ENCODE data around the gene SLC22A23. TPM values are rescaled to one million over a fixed set of nuclear protein-coding genes. Genes with fewer than 3 reads are reported as not detected.

SLC22A23 gene, protein sequence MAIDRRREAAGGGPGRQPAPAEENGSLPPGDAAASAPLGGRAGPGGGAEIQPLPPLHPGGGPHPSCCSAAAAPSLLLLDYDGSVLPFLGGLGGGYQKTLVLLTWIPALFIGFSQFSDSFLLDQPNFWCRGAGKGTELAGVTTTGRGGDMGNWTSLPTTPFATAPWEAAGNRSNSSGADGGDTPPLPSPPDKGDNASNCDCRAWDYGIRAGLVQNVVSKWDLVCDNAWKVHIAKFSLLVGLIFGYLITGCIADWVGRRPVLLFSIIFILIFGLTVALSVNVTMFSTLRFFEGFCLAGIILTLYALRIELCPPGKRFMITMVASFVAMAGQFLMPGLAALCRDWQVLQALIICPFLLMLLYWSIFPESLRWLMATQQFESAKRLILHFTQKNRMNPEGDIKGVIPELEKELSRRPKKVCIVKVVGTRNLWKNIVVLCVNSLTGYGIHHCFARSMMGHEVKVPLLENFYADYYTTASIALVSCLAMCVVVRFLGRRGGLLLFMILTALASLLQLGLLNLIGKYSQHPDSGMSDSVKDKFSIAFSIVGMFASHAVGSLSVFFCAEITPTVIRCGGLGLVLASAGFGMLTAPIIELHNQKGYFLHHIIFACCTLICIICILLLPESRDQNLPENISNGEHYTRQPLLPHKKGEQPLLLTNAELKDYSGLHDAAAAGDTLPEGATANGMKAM
- total RNA-seq, result 17.1 and 19.4 TPM in 2 replicates
- long read RNA-seq, partial matches to known transcripts, result 0 of 8 reads
- long read RNA-seq, other reads (novel, unspliced or antisense), result 8 of 8 reads

DNA sequence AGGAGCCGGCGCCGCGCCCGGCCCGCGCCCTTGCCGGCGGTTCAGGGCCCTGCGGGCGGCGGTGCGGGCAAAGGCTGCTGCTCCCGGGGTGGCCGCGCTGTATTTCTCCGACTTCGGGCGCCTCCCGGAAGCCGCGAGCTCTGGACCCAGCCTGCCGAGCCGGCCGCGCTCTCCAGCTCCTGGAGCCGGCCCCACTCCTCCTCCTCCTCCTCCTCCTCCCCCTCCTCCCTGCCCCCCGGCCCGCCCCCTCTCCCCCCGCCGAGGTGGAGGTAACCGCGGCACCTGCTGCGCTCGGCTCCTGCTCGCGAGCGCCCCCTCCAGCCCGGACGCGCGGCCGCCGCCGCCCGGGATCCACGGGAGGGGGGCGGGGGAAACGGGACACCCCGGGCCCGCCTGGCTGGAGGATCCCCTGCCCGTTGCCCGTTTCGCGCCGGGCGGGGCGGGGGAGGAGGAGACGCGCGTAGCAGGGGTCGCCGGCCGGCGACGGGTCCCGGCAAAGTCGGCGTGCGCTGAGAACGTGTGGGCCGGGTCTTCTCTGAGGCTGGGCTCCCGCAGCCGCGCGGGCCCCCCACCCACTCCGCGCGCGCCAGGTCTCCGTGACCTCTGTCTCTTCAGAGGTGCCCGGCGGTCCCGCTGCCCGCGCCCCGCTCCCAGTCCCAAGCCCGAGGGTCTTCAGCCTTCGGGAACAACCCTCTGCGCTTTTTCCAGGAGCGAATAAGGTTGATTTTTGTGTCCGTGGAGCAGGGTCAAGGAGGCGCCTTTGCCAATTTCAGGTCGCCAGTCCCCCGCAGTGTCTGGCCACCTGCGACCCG, at the start of gene SLC22A23:
Gene SLC22A23, minus strand, starts transcription at position 153 of the 812 bp plus-strand sequence. CDS start 491 bp downstream, outside the sequence.
- Mint-ChIP-seq H3K4me3 (ENCODE audit: low read depth) (peak within 1 kb of the TSS; percentile 78), H3K27ac (peak within 1 kb of the TSS; percentile 30), H3K27me3 (no peaks in the 10 kb centered on the region), H3K4me1 (ENCODE audit: low read depth) (peaks cover 22% of the 10 kb centered on the region), H3K9me3 (ENCODE audit: low read depth) (no peaks in the 10 kb centered on the region), H3K36me3 (ENCODE audit: insufficient read depth) (no peaks in the 10 kb centered on the region)
- TF ChIP-seq, protein P1, sequence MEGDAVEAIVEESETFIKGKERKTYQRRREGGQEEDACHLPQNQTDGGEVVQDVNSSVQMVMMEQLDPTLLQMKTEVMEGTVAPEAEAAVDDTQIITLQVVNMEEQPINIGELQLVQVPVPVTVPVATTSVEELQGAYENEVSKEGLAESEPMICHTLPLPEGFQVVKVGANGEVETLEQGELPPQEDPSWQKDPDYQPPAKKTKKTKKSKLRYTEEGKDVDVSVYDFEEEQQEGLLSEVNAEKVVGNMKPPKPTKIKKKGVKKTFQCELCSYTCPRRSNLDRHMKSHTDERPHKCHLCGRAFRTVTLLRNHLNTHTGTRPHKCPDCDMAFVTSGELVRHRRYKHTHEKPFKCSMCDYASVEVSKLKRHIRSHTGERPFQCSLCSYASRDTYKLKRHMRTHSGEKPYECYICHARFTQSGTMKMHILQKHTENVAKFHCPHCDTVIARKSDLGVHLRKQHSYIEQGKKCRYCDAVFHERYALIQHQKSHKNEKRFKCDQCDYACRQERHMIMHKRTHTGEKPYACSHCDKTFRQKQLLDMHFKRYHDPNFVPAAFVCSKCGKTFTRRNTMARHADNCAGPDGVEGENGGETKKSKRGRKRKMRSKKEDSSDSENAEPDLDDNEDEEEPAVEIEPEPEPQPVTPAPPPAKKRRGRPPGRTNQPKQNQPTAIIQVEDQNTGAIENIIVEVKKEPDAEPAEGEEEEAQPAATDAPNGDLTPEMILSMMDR (IDR thresholded peaks at IDR 0.05; ENCODE audit: unreplicated experiment), result peak; percentile 79
- DNase-seq (ENCODE audit: low spot score, unreplicated experiment), result peak; percentile 90

DNA sequence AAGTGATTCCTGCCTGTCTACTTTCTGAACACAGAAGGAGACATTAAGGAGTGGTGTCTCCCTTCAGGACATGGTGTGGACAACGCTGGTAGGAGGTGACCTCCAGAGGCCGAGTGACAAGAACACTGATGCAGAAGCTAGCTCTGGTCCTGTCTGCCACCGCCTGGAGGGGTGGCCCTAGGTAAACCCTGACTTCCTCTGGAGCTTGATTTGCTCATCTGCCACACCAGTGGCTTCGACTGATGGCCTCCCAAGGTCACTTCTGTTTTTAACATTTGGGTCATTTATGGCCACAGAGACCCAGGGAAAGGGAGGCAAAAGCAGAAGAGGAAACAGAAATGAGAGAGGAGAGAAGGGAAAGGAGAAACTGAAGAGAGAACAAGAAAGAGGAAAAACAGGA, 49.4 kb upstream of the SLC22A23 start:
- Mint-ChIP-seq H3K36me3 (ENCODE audit: insufficient read depth) (no peaks in the 10 kb centered on the region), H3K4me1 (ENCODE audit: low read depth) (peaks cover 14% of the 10 kb centered on the region), H3K9me3 (ENCODE audit: low read depth) (no peaks in the 10 kb centered on the region), H3K27me3 (peaks cover 3% of the 10 kb centered on the region), H3K4me3 (ENCODE audit: low read depth) (no peak overlapping the region), H3K27ac (no peak overlapping the region)
- TF ChIP-seq, protein P1 (IDR thresholded peaks at IDR 0.05; ENCODE audit: unreplicated experiment), result no peak
- DNase-seq (ENCODE audit: low spot score, unreplicated experiment), result no peak

DNA sequence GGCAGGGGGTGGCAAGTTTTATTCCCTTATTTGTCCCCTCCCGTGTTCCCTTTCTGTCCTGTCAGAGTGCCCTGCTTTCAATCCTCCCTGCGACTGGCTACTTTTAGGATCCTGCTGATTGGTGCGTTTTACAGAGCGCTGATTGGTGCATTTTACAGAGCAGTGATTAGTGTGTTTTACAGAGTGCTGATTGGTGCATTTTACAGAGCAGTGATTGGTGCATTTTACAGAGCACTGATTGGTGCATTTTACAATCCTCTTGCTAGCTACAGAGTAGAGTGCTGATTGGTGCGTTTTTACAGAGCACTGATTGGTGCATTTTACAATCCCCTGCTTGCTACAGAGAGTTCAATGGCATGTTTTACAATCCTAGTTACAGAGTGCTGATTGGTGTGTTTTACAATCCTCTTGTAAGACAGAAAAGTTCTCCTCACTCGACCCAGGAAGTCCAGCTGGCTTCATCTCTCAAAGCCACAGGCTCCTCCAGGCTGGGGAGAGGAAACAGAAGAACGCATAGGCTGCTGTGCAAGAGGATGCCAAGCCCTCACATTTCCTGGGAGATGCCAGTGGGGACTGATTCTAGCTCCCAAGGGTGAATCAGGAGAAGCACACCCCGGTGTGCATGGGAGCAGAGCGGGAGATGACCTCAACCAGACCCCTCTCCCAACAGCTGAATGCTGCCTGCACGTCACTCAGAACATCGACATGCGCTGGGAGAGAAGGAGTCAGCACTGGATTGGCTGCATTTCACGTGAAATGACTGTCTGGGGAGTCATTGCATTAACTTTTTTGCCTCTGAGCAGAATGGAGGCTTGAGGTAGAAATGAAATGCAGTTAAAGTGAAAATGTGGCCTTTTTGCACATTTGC, 48.3 kb upstream of the SLC22A23 start:
- no peak for DNase-seq (ENCODE audit: low spot score, unreplicated experiment)
- H3K36me3 Mint-ChIP-seq (ENCODE audit: insufficient read depth), result no peaks in the 10 kb centered on the region
- no peak overlapping the region for H3K27ac Mint-ChIP-seq
- TF ChIP-seq, protein P1 (IDR thresholded peaks at IDR 0.05; ENCODE audit: unreplicated experiment), result no peak
- H3K9me3 Mint-ChIP-seq (ENCODE audit: low read depth), result no peaks in the 10 kb centered on the region
- H3K4me3 Mint-ChIP-seq (ENCODE audit: low read depth), result no peak overlapping the region
- H3K27me3 Mint-ChIP-seq, result peaks cover 3% of the 10 kb centered on the region
- H3K4me1 Mint-ChIP-seq (ENCODE audit: low read depth), result peaks cover 17% of the 10 kb centered on the region

DNA sequence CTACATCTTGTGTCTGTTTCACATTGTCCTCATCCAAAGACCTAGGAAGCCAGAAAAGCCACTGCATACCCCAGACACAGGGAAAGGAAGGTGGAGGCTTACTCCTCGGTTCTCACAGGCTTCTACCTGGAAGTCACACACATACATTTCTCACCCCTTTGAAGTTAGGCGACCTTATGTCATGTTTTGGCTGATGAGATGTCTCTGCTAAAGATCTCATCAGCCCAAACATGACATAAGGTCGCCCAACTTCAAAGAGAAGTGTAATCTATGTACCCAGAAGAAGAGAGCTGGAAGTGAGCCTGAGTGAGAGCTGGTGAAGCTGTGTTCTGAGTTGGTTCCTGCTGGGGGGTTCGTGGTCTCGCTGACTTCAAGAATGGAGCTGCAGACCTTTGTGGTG, 47.5 kb upstream of the SLC22A23 start:
- no peak overlapping the region for H3K27ac Mint-ChIP-seq
- H3K4me3 Mint-ChIP-seq (ENCODE audit: low read depth), result no peak overlapping the region
- peaks cover 3% of the 10 kb centered on the region for H3K27me3 Mint-ChIP-seq
- H3K36me3 Mint-ChIP-seq (ENCODE audit: insufficient read depth), result no peaks in the 10 kb centered on the region
- no peaks in the 10 kb centered on the region for H3K9me3 Mint-ChIP-seq (ENCODE audit: low read depth)
- TF ChIP-seq, protein P1 (IDR thresholded peaks at IDR 0.05; ENCODE audit: unreplicated experiment), result no peak
- no peak for DNase-seq (ENCODE audit: low spot score, unreplicated experiment)
- peaks cover 19% of the 10 kb centered on the region for H3K4me1 Mint-ChIP-seq (ENCODE audit: low read depth)
